Measurements from ENCODE around the gene SORL1-AS1. TPM values are rescaled to one million over a fixed set of nuclear protein-coding genes. Genes with fewer than 3 reads are reported as not detected.

SORL1-AS1 gene

DNA sequence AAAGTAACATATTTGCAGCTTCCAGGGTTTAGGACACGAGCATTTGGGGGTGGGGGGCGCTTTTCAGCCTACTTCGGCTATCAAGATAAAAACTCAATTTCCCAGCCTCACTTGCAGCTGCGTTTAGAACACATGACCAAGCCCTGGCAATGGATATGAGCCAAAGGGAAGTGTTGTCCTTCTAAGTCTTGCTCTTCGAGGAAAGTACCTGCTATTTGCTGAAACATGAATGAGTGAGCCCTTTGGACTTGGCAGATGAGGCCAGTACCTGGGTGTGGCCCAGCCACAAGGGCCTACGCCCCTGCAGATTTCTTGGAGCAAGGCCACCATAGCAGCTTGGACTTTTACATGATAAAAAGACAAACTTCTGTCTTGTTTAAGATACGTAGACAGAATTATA lies 60.9 kb downstream of the SORL1-AS1 start:
- intact Hi-C loops (cut with micrococcal nuclease) = no loop called here
- TF ChIP-seq, protein P1, sequence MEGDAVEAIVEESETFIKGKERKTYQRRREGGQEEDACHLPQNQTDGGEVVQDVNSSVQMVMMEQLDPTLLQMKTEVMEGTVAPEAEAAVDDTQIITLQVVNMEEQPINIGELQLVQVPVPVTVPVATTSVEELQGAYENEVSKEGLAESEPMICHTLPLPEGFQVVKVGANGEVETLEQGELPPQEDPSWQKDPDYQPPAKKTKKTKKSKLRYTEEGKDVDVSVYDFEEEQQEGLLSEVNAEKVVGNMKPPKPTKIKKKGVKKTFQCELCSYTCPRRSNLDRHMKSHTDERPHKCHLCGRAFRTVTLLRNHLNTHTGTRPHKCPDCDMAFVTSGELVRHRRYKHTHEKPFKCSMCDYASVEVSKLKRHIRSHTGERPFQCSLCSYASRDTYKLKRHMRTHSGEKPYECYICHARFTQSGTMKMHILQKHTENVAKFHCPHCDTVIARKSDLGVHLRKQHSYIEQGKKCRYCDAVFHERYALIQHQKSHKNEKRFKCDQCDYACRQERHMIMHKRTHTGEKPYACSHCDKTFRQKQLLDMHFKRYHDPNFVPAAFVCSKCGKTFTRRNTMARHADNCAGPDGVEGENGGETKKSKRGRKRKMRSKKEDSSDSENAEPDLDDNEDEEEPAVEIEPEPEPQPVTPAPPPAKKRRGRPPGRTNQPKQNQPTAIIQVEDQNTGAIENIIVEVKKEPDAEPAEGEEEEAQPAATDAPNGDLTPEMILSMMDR (IDR thresholded peaks at IDR 0.05) = no peak
- Mint-ChIP-seq H3K4me1 (peaks cover 6 to 8% of the 10 kb centered on the region in 2 donors), H3K4me3 (no peak overlapping the region), H3K27me3 (ENCODE audit: low read depth in 2 of 2) (peaks cover 0 to 6% of the 10 kb centered on the region in 2 donors), H3K27ac (no peak overlapping the region), H3K9me3 (no peaks in the 10 kb centered on the region), H3K36me3 (no peaks in the 10 kb centered on the region)
- no peaks in the 10 kb centered on the region for H3K36me3 ChIP-seq (ENCODE audit: control insufficient read depth, insufficient read depth, low read length)
- no peak overlapping the region for H3K4me3 ChIP-seq (ENCODE audit: low read length)
- H3K27ac ChIP-seq (ENCODE audit: low read length) = no peak overlapping the region
- peaks cover 9% of the 10 kb centered on the region for H3K4me1 ChIP-seq (ENCODE audit: control insufficient read depth, insufficient read depth, low read length)
- no peaks in the 10 kb centered on the region for H3K27me3 ChIP-seq (ENCODE audit: control insufficient read depth, insufficient read depth, low read length)
- no peaks in the 10 kb centered on the region for H3K9me3 ChIP-seq (ENCODE audit: control insufficient read depth, insufficient read depth, low read length)
- DNase-seq (no peak), ATAC-seq (no peak)
- 91% methylated on average over 7 of the region's 7 CpGs for WGBS (ENCODE audit: insufficient coverage)

DNA sequence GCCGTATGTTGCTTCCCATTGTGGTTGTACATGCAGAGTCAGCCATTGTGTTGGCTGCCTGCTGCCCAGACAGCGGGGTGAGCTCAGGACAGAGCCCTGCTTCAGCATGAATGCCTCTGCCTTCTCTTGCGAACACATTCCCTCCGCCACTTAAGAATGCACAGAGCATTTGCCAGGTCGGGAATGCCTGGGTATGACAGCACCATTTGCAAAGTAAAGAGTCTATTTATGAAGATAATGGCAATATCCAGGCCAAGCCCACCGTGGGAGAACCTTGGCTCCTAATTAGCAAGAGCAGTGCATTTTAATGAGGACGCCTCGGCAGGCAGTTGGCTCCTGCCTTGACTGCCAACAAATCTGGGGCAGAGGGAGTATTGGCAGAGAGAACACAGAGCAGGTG lies 63.1 kb downstream of the SORL1-AS1 start:
- no peak overlapping the region for H3K4me3 ChIP-seq (ENCODE audit: low read length)
- no peaks in the 10 kb centered on the region for H3K36me3 Mint-ChIP-seq
- ATAC-seq = no peak
- no peaks in the 10 kb centered on the region for H3K36me3 ChIP-seq (ENCODE audit: control insufficient read depth, insufficient read depth, low read length)
- no peaks in the 10 kb centered on the region for H3K9me3 ChIP-seq (ENCODE audit: control insufficient read depth, insufficient read depth, low read length)
- H3K4me1 Mint-ChIP-seq = peaks cover 6 to 8% of the 10 kb centered on the region in 2 donors
- H3K4me1 ChIP-seq (ENCODE audit: control insufficient read depth, insufficient read depth, low read length) = peaks cover 9% of the 10 kb centered on the region
- H3K27me3 ChIP-seq (ENCODE audit: control insufficient read depth, insufficient read depth, low read length) = no peaks in the 10 kb centered on the region
- TF ChIP-seq, protein P1 (IDR thresholded peaks at IDR 0.05) = no peak
- no peak overlapping the region for H3K27ac ChIP-seq (ENCODE audit: low read length)
- peaks cover 0 to 6% of the 10 kb centered on the region in 2 donors for H3K27me3 Mint-ChIP-seq (ENCODE audit: low read depth in 2 of 2)
- no peak overlapping the region for H3K4me3 Mint-ChIP-seq
- intact Hi-C loops (cut with micrococcal nuclease) = no loop called here
- DNase-seq = no peak
- H3K27ac Mint-ChIP-seq = no peak overlapping the region
- 89% methylated on average over 8 of the region's 8 CpGs for WGBS (ENCODE audit: insufficient coverage)
- H3K9me3 Mint-ChIP-seq = no peaks in the 10 kb centered on the region

Other genes starting within 250 kb of the SORL1-AS1 start
- gene SC5D, start 160.2 kb downstream of the SORL1-AS1 start, total RNA-seq = 10 to 100 TPM; 17.2 to 18.6 (median 17.2) TPM
- 100 to 1,000 TPM; 386 to 519 (median 456) TPM for gene SORL1, start 653 bp downstream of the SORL1-AS1 start, total RNA-seq

All from natural killer cell (primary cell).